GM12891 (cell line): Measurements from ENCODE around the gene RTL10.

ENCODE experiments used
- POLR2A ChIP-seq: IDR thresholded peaks from 2 replicates; pipeline ENCODE4 v1.6.1; 2011; ENCODE audit warnings: low read depth, low read length, control low read depth
- POLR2AphosphoS5 ChIP-seq: IDR thresholded peaks from 2 replicates; pipeline ENCODE4 v1.6.1; 2011; ENCODE audit warnings: low read depth, low read length, control low read depth
- POU2F2 ChIP-seq: IDR thresholded peaks from 2 replicates; pipeline ENCODE4 v1.6.1; 2011; ENCODE audit warnings: low read depth, mild to moderate bottlenecking, control low read depth, low read length, moderate library complexity
- SPI1 ChIP-seq: IDR thresholded peaks from 2 replicates; pipeline ENCODE4 v1.6.1; 2011; ENCODE audit warnings: low read depth, low read length, control low read depth

DNA sequence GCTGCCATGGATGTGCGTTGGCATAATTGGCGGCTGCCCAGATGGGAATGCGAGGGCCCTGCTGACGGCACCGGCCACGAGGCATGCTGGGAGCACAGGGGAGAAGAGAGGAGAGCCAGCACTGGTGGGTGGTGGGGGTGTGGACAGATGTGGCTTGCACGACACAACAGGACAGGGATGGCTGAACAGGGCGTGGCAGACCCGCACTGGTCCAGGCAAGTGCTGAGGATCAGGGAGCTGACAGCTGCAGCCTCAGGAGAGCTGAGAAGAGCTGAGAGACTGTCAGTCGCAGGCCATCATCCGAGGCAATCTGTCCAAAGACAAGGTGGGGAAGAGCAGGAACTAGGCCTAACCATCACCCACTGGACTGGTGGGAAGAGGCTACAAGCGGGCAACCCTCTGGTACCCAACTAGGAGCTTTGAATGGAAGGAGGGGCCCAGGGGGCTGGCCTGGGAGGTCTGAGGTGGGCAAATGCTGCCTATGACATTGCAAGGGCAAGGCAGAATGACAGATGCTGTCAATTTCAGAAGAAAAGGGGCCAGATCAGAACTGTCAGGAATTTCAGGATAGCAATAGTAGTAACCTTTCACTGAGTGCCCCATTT, 2.4 kb downstream of the RTL10 start:
- no peak for TF ChIP-seq POLR2A
- TF ChIP-seq SPI1, result no peak
- TF ChIP-seq POLR2AphosphoS5, result no peak
- no peak for TF ChIP-seq POU2F2
